ENCODE measurements around the gene CES2. TPM values are rescaled to one million over a fixed set of nuclear protein-coding genes. Genes with fewer than 3 reads are reported as not detected.

Gene CES2
- total and polyA plus RNA-seq, 2 donors (not counting 1 experiment from before 2014, with no cell fraction given), result 23.5 to 47.8 TPM

DNA sequence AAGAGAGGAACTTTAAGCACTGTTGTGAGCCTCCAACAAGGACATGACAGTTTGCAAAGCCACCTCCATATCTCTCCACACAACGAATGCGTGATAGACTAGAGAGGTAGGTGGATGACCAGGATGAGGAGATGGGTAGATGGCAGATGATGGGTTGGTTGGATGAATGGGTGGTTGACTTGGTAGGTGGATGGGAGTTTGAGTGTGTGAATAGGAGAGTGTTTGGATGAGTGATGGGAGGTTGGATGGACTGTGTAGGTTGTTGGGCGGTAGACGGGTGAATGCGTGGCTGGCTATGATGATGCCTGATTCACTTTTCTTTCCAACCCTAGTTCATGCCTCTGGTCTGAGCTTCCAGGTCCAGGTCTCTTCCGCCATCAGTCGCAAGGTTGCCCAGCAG is 20.8 kb upstream of the CES2 start:
- intact Hi-C loops (cut with micrococcal nuclease), result no loop called here
- TF ChIP-seq EZH2 (IDR thresholded peaks at IDR 0.05; ENCODE audit: borderline replicate concordance, insufficient read depth, low read depth, low read length, poor library complexity, severe bottlenecking) (no peak), CTCF (IDR thresholded peaks at IDR 0.05) (no peak)
- H3K4me1 ChIP-seq (ENCODE audit: control insufficient read depth in 2 of 2, insufficient read depth in 2 of 2, low read length in 2 of 2), result no peaks in the 10 kb centered on the region
- ATAC-seq (ENCODE audit: low read depth), result no peak
- CTCF ChIA-PET, result no interaction called here
- POLR2A ChIA-PET, result no interaction called here
- no peaks in the 10 kb centered on the region for H4K20me1 ChIP-seq (ENCODE audit: control insufficient read depth, insufficient read depth, low read length, poor library complexity, severe bottlenecking)
- Mint-ChIP-seq H3K27me3 (peaks cover 10% of the 10 kb centered on the region), H3K9me3 (ENCODE audit: insufficient read depth) (no peaks in the 10 kb centered on the region), H3K4me3 (no peak overlapping the region), H3K4me1 (no peaks in the 10 kb centered on the region), H3K27ac (no peak overlapping the region)
- no peak overlapping the region for H3K27ac ChIP-seq (ENCODE audit: low read length in 2 of 2)
- no peaks in the 10 kb centered on the region for H3K9me3 ChIP-seq (ENCODE audit: control extremely low read depth in 1 of 3, control insufficient read depth in 2 of 3, insufficient read depth in 1 of 3, low read length in 2 of 3)
- no peak overlapping the region for H2AFZ ChIP-seq (ENCODE audit: insufficient read depth, low read depth, low read length, poor library complexity, severe bottlenecking)
- 100% methylated on average over 2 of the region's 7 CpGs for WGBS (ENCODE audit: insufficient coverage)
- H3K4me3 ChIP-seq (ENCODE audit: control extremely low read depth in 1 of 5, extremely low read depth in 1 of 5, insufficient read depth in 1 of 5, low read depth in 2 of 5, low read length in 4 of 5), result no peak overlapping the region
- H3K4me2 ChIP-seq (replicated peaks; ENCODE audit: low read depth, low read length, poor library complexity, severe bottlenecking), result no peak overlapping the region
- DNase-seq, result no peak
- no peaks in the 10 kb centered on the region for H3K36me3 ChIP-seq (replicated peaks in 1 of 2; ENCODE audit: control extremely low read depth in 1 of 2, control insufficient read depth in 1 of 2, extremely low read depth in 1 of 2, insufficient read depth in 2 of 2, low read length in 1 of 2)
- no peaks in the 10 kb centered on the region for H3K27me3 ChIP-seq (replicated peaks in 1 of 4; ENCODE audit: control extremely low read depth in 1 of 4, control insufficient read depth in 3 of 4, insufficient read depth in 4 of 4, low read length in 3 of 4)
- no peak overlapping the region for H3K9ac ChIP-seq (ENCODE audit: low read length)
- H3K79me2 ChIP-seq (ENCODE audit: control insufficient read depth, insufficient read depth, low read length), result no peaks in the 10 kb centered on the region

DNA sequence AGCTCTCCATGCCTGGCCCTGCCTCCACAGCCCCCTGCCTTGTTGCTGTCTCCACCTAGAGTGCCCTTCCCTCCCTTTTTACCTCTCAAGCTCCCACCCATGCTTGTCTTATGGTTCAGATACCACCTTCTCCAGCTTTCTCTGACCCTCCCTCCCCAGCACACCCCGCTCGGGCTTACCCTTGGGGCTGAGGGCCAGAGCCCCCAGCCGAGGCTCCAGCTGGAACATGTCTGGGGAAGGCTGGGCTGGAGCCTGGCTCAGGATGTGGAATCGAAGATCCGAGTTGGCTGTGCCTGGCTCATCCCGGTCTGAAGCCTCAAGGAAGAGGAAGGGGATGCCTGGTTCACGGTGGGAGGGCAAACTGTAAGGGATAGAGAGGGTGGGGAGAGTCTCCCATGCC is 20.3 kb upstream of the CES2 start:
- no peaks in the 10 kb centered on the region for H3K4me1 Mint-ChIP-seq
- Histone ChIP-seq H3K79me2 (ENCODE audit: control insufficient read depth, insufficient read depth, low read length) (no peaks in the 10 kb centered on the region), H2AFZ (ENCODE audit: insufficient read depth, low read depth, low read length, poor library complexity, severe bottlenecking) (no peak overlapping the region), H3K9ac (ENCODE audit: low read length) (no peak overlapping the region), H4K20me1 (ENCODE audit: control insufficient read depth, insufficient read depth, low read length, poor library complexity, severe bottlenecking) (no peaks in the 10 kb centered on the region), H3K4me1 (ENCODE audit: control insufficient read depth in 2 of 2, insufficient read depth in 2 of 2, low read length in 2 of 2) (no peaks in the 10 kb centered on the region), H3K27ac (ENCODE audit: low read length in 2 of 2) (no peak overlapping the region), H3K4me3 (ENCODE audit: control extremely low read depth in 1 of 5, extremely low read depth in 1 of 5, insufficient read depth in 1 of 5, low read depth in 2 of 5, low read length in 4 of 5) (no peak overlapping the region), H3K4me2 (replicated peaks; ENCODE audit: low read depth, low read length, poor library complexity, severe bottlenecking) (no peak overlapping the region), H3K36me3 (replicated peaks in 1 of 2; ENCODE audit: control extremely low read depth in 1 of 2, control insufficient read depth in 1 of 2, extremely low read depth in 1 of 2, insufficient read depth in 2 of 2, low read length in 1 of 2) (no peaks in the 10 kb centered on the region), H3K9me3 (ENCODE audit: control extremely low read depth in 1 of 3, control insufficient read depth in 2 of 3, insufficient read depth in 1 of 3, low read length in 2 of 3) (no peaks in the 10 kb centered on the region), H3K27me3 (replicated peaks in 1 of 4; ENCODE audit: control extremely low read depth in 1 of 4, control insufficient read depth in 3 of 4, insufficient read depth in 4 of 4, low read length in 3 of 4) (peaks cover 0 to 2% (median 0%) of the 10 kb centered on the region in 4 experiments)
- intact Hi-C loops (cut with micrococcal nuclease), result no loop called here
- no peak overlapping the region for H3K4me3 Mint-ChIP-seq
- TF ChIP-seq CTCF (IDR thresholded peaks at IDR 0.05) (no peak), EZH2 (IDR thresholded peaks at IDR 0.05; ENCODE audit: borderline replicate concordance, insufficient read depth, low read depth, low read length, poor library complexity, severe bottlenecking) (no peak)
- peaks cover 10% of the 10 kb centered on the region for H3K27me3 Mint-ChIP-seq
- no peak for ATAC-seq (ENCODE audit: low read depth)
- no peak overlapping the region for H3K27ac Mint-ChIP-seq
- H3K9me3 Mint-ChIP-seq (ENCODE audit: insufficient read depth), result no peaks in the 10 kb centered on the region
- CTCF ChIA-PET, result no interaction called here
- no CpG with 5 or more reads among the region's 7 CpGs for WGBS (ENCODE audit: insufficient coverage)
- POLR2A ChIA-PET, result no interaction called here
- DNase-seq, result no peak

Measured in B cell (primary cell).